GM13977 (cell line): ENCODE data around the gene FBXO31.

Experiments
- DNase-seq: peaks from one replicate; pipeline ENCODE4 v3.0.0; 2012; ENCODE audit warnings: low spot score
- in situ Hi-C: fragments of 300-500 bp; cut with MboI; formaldehyde crosslinking; loops from one replicate; pipeline ENCODE4 v1.12.0; 2022; ENCODE audit warnings: low sequenced_read_pairs, low pct_unique_long_range_greater_than_20kb, mixed read lengths, inconsistent platforms; ENCODE audit not compliant: unreplicated experiment
- TF ChIP-seq, protein P1 (sequence below): IDR thresholded peaks from 2 replicates; pipeline ENCODE4 v1.5.1; 2012; ENCODE audit warnings: mild to moderate bottlenecking, control low read depth; ENCODE audit not compliant: insufficient read depth; ENCODE audit errors: extremely low read depth, missing control alignments

The FBXO31 gene

DNA sequence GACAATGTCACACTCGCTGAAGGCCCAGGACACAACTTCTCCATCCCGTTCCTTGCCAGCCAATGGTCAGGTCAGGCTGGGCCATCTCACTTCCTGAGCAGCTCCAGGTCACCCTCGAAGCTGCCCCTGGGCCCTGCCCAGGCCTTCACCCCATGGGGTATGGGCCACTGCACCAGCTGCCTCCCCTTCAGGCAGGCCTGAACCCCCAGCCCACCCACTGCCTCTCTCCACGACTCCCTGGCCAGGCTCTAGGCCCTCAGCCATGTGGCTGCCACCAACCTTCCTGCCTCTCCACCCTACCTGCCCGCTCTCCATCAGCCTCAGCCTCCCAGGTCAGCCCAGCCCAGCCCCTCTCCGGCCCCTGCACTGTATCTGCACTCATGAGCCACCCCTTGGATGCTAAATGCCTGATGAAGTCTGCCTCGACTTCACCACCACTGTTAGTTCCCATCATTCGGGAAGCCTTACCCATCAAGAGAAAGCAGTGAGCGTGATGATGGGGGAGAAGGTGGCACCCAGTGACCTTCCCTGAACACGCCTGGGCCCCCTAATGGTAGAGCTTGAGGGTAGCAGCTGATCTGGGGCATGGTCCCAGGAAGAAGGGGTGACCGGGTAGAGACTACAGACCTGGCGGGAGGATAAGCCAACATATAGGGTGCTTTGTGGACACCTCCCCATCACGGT is 35.5 kb downstream of the FBXO31 start:
- in situ Hi-C loops, result no loop called here
- TF ChIP-seq, protein P1, sequence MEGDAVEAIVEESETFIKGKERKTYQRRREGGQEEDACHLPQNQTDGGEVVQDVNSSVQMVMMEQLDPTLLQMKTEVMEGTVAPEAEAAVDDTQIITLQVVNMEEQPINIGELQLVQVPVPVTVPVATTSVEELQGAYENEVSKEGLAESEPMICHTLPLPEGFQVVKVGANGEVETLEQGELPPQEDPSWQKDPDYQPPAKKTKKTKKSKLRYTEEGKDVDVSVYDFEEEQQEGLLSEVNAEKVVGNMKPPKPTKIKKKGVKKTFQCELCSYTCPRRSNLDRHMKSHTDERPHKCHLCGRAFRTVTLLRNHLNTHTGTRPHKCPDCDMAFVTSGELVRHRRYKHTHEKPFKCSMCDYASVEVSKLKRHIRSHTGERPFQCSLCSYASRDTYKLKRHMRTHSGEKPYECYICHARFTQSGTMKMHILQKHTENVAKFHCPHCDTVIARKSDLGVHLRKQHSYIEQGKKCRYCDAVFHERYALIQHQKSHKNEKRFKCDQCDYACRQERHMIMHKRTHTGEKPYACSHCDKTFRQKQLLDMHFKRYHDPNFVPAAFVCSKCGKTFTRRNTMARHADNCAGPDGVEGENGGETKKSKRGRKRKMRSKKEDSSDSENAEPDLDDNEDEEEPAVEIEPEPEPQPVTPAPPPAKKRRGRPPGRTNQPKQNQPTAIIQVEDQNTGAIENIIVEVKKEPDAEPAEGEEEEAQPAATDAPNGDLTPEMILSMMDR, result no peak
- no peak for DNase-seq

- TF ChIP-seq, protein P1, result no peak
- in situ Hi-C loops, result no loop called here
- no peak for DNase-seq
Observed at GRCh38 chr16:87346517-87347060, 37.0 kb downstream of the FBXO31 start.

DNA sequence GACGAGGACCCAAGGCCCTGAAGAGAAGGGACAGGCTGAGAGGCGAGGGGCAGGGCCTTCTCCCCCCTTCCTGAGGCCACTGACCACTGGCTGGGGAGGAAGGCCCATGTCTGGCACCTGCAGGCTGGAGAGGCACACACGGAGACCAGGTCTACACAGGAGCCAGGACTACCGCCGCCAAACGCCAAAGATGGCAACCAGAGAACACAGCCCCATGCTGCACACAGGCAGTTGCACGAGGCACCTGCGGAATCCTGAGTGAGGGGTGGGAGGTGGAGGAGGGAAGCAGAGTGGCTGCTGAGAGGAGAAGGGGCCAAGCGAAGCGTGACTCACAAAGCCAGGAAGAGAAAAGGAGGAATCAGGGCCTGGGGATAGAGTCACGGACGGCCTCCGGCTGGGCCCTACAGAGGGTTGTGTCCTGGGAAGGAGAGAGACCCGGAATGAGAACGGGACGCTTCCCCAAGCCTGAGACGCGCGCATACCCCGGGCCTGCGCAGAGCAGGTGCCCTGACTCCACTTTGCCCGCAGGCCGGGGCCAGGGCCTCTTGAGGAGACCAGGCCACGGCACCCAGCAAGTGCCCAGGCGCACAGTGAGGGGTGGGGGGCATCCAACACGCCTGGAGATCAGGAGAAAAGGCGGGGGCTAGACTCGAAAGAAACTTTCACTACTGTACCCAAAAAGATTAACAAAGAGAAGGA is 37.7 kb downstream of the FBXO31 start:
- no peak for DNase-seq
- in situ Hi-C loops, result no loop called here
- TF ChIP-seq, protein P1, result no peak

- no peak for DNase-seq
- in situ Hi-C loops, result no loop called here
- TF ChIP-seq, protein P1, result no peak
Observed at GRCh38 chr16:87344931-87345631, 38.5 kb downstream of the FBXO31 start.

GRCh38 chr16:87344165-87344930 is 39.2 kb downstream of the FBXO31 start:
- DNase-seq, result no peak
- TF ChIP-seq, protein P1, result no peak
- in situ Hi-C loops, result no loop called here

DNA sequence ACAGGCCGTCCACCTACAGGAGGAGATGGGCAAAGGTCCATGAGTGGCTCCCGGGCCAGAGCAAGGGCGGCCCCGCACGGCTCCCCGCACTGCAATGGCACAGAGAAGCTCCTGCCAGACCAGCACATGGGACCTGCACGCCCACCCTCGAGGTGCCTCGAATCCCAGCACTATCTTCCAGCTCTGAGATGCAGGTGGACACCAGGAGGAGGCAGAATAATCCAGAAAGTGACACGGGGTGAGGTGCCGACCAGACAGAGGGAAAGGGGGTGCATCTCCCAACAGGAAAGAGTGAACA is 39.9 kb downstream of the FBXO31 start:
- DNase-seq, result no peak
- TF ChIP-seq, protein P1, result no peak
- in situ Hi-C loops, result no loop called here
